VCaP (cell line): ENCODE measurements around the gene ZCCHC14.
A peak's percentile ranks its signal among the peaks of the same experiment; 100 is the strongest.
"Not testable (repeated sequence)": the region's sequence is repeated elsewhere in the genome, so short reads cannot be mapped to it uniquely, and the experiment has no call there.

Experiments
- H3K27ac ChIP-seq: fragments of 450-650 bp; 2 replicates; pipeline ENCODE4 v1.5.1; 2017
- CTCF ChIP-seq: fragments of 450-650 bp; conservative IDR thresholded peaks from 2 replicates; pipeline ENCODE4 v1.5.1; 2017; ENCODE audit warnings: mild to moderate bottlenecking, moderate library complexity

The ZCCHC14 gene

GRCh38 chr16:87390641-87391323 lies 102.0 kb downstream of the ZCCHC14 start:
- TF ChIP-seq CTCF, result no peak
- no peak overlapping the region for H3K27ac ChIP-seq

- H3K27ac ChIP-seq, result not testable (repeated sequence)
Observed at GRCh38 chr16:87389914-87390313, 102.9 kb downstream of the ZCCHC14 start.

- peak overlapping the region; percentile 63; the same call in 1 of the 2 replicates for H3K27ac ChIP-seq
- no peak for TF ChIP-seq CTCF
Observed at GRCh38 chr16:87389245-87389644, 103.6 kb downstream of the ZCCHC14 start.

GRCh38 chr16:87388818-87389134 lies 104.0 kb downstream of the ZCCHC14 start:
- peak overlapping the region; percentile 63; the same call in 1 of the 2 replicates for H3K27ac ChIP-seq
- TF ChIP-seq CTCF, result no peak

- H3K27ac ChIP-seq, result peak overlapping the region; percentile 63
- TF ChIP-seq CTCF, result no peak
Observed at GRCh38 chr16:87387942-87388817, 104.6 kb downstream of the ZCCHC14 start.

GRCh38 chr16:87384875-87385167 lies 108.0 kb downstream of the ZCCHC14 start:
- H3K27ac ChIP-seq, result not testable (repeated sequence)

GRCh38 chr16:87384162-87384874 lies 108.5 kb downstream of the ZCCHC14 start:
- no peak overlapping the region for H3K27ac ChIP-seq
- TF ChIP-seq CTCF, result no peak

GRCh38 chr16:87383505-87384161 lies 109.2 kb downstream of the ZCCHC14 start, which contains the start of gene FBXO31:
Gene FBXO31, minus strand, starts transcription at chr16:87383776. Its CDS starts 32 bp downstream, at chr16:87383744.
- TF ChIP-seq CTCF, result no peak
- peak within 1 kb of the TSS; percentile 46 for H3K27ac ChIP-seq
